Upper lobe of right lung (tissue), 1 donor: ENCODE measurements around the gene SERINC2. TPM values are rescaled to one million over a fixed set of nuclear protein-coding genes. Genes with fewer than 3 reads are reported as not detected.

Experiments used
- ATAC-seq: fragments of 200-7000 bp; cut with Tn5 transposase; one replicate; pipeline ENCODE4 v1.9.1; 2020; ENCODE audit warnings: mild to moderate bottlenecking, moderate library complexity
- DNase-seq: peaks from one replicate; pipeline ENCODE4 v3.0.0-alpha.2; 2020
- H3K27ac ChIP-seq: fragments of 200-600 bp; one replicate; pipeline ENCODE4 v1.8.0; 2022
- H3K27me3 ChIP-seq: fragments of 200-600 bp; one replicate; pipeline ENCODE4 v1.8.0; 2022; ENCODE audit warnings: mild to moderate bottlenecking
- H3K36me3 ChIP-seq: fragments of 200-600 bp; one replicate; pipeline ENCODE4 v1.8.0; 2022
- H3K4me1 ChIP-seq: fragments of 200-600 bp; one replicate; pipeline ENCODE4 v1.8.0; 2022
- H3K4me3 ChIP-seq: fragments of 200-600 bp; one replicate; pipeline ENCODE4 v1.8.0; 2022; ENCODE audit warnings: mild to moderate bottlenecking
- H3K9me3 ChIP-seq: fragments of 200-600 bp; one replicate; pipeline ENCODE4 v1.8.0; 2022
- CTCF ChIP-seq: fragments of 200-600 bp; IDR thresholded peaks from one replicate; pipeline ENCODE4 v1.8.0; 2022; ENCODE audit warnings: antibody characterized with exemption
- intact Hi-C: fragments of 100-400 bp; cut with DNase I; formaldehyde crosslinking; loops from one replicate; pipeline ENCODE4 v1.11.0; 2022
- long read RNA-seq: library from polyadenylated mRNA; unstranded; transcript quantifications from one replicate; pipeline ENCODE4 v2.0.0, GENCODE V29; 2021
- total RNA-seq: library from RNA; stranded (reverse); fragmentation: NEBNext Ultra II Directional; extraction: Animal tissue kit (Norgen Biotek cat#: 25700); gene quantifications from one replicate; pipeline ENCODE4 v1.2.1, GENCODE V29; 2021
- donor health status: DM: no; HTN: yes; CAD: no; lungs with severe emphysema.

The SERINC2 gene
- total RNA-seq = 40.6 TPM
- long read RNA-seq, transcript SERINC2-201 (10 exons, 1,997 nt) = major isoform, 85 of 113 reads
- long read RNA-seq, partial matches to known transcripts = 17 of 113 reads
- long read RNA-seq, other reads (novel, unspliced or antisense) = 11 of 113 reads

GRCh38 chr1:31412732-31413404, at the start of gene SERINC2:
Gene SERINC2 (plus strand): TSS chr1:31413213. CDS start chr1:31413266, 53 bp downstream.
- intact Hi-C loops = no loop called here
- Histone ChIP-seq H3K27me3 (peaks cover 13% of the 10 kb centered on the region), H3K27ac (peak within 1 kb of the TSS; percentile 83), H3K36me3 (no peaks in the 10 kb centered on the region), H3K4me3 (peak within 1 kb of the TSS; percentile 82), H3K9me3 (no peaks in the 10 kb centered on the region), H3K4me1 (peaks cover 14% of the 10 kb centered on the region)
- TF ChIP-seq CTCF = no peak
- DNase-seq (peak; percentile 81), ATAC-seq (peak; percentile 90)

GRCh38 chr1:31364561-31365250, 48.3 kb upstream of the SERINC2 start:
- no peak overlapping the region for H3K4me3 ChIP-seq
- TF ChIP-seq CTCF = no peak
- H3K9me3 ChIP-seq = no peaks in the 10 kb centered on the region
- ATAC-seq (no peak), DNase-seq (no peak)
- H3K36me3 ChIP-seq = peaks cover 26% of the 10 kb centered on the region
- H3K4me1 ChIP-seq = no peaks in the 10 kb centered on the region
- H3K27me3 ChIP-seq = no peaks in the 10 kb centered on the region
- intact Hi-C loops = no loop called here
- H3K27ac ChIP-seq = no peak overlapping the region

- TF ChIP-seq CTCF = no peak
- H3K4me3 ChIP-seq = no peak overlapping the region
- intact Hi-C loops = no loop called here
- no peaks in the 10 kb centered on the region for H3K27me3 ChIP-seq
- H3K9me3 ChIP-seq = no peaks in the 10 kb centered on the region
- H3K27ac ChIP-seq = no peak overlapping the region
- peaks cover 26% of the 10 kb centered on the region for H3K36me3 ChIP-seq
- no peaks in the 10 kb centered on the region for H3K4me1 ChIP-seq
- ATAC-seq = peak; percentile 10
- DNase-seq = no peak
These were observed 46.2 kb upstream of the SERINC2 start for GRCh38 chr1:31366796-31367195.

GRCh38 chr1:31368611-31369107, 44.4 kb upstream of the SERINC2 start:
- no peak for TF ChIP-seq CTCF
- intact Hi-C loops = no loop called here
- ATAC-seq (peak; percentile 39), DNase-seq (no peak)
- Histone ChIP-seq H3K4me1 (peaks cover 9% of the 10 kb centered on the region), H3K4me3 (no peak overlapping the region), H3K9me3 (no peaks in the 10 kb centered on the region), H3K27me3 (no peaks in the 10 kb centered on the region), H3K36me3 (peaks cover 21% of the 10 kb centered on the region), H3K27ac (no peak overlapping the region)

- Histone ChIP-seq H3K27me3 (no peaks in the 10 kb centered on the region), H3K9me3 (no peaks in the 10 kb centered on the region), H3K36me3 (peaks cover 8% of the 10 kb centered on the region), H3K27ac (no peak overlapping the region), H3K4me3 (no peak overlapping the region), H3K4me1 (peaks cover 14% of the 10 kb centered on the region)
- intact Hi-C loops = no loop called here
- DNase-seq (no peak), ATAC-seq (no peak)
- TF ChIP-seq CTCF = no peak
These were observed 43.0 kb upstream of the SERINC2 start for GRCh38 chr1:31370021-31370420.
